Activated naive CD4-positive, alpha-beta T cell treated with anti-CD3 and anti-CD28 coated beads for 36 hours (primary cell): ENCODE results near the gene P2RY11. TPM values are rescaled to one million over a fixed set of nuclear protein-coding genes. Genes with fewer than 3 reads are reported as not detected.

Source experiments
- CTCF ChIA-PET: fragments of 350-600 bp; sonication (Branson Sonifier 250); formaldehyde crosslinking; loops from one replicate; lab custom pipeline; 2021; ENCODE audit warnings: antibody characterized with exemption; lab: Charles Lee
- DNase-seq: peaks from one replicate; pipeline ENCODE4 v3.0.0-alpha.2; 2020
- H3K27ac Mint-ChIP-seq: one replicate; pipeline ENCODE4 v1.8.0; 2021; ENCODE audit warnings: mild to moderate bottlenecking, mixed read lengths
- H3K27me3 Mint-ChIP-seq: one replicate; pipeline ENCODE4 v1.8.0; 2021; ENCODE audit warnings: low read depth, mixed read lengths
- H3K36me3 Mint-ChIP-seq: one replicate; pipeline ENCODE4 v1.8.0; 2021; ENCODE audit warnings: low read depth, mixed read lengths
- H3K4me1 Mint-ChIP-seq: one replicate; pipeline ENCODE4 v1.8.0; 2021; ENCODE audit warnings: low read depth, mixed read lengths
- H3K4me3 Mint-ChIP-seq: one replicate; pipeline ENCODE4 v1.8.0; 2021; ENCODE audit warnings: mild to moderate bottlenecking, moderate library complexity, mixed read lengths
- H3K9me3 Mint-ChIP-seq: one replicate; pipeline ENCODE4 v1.8.0; 2021; ENCODE audit warnings: mixed read lengths
- intact Hi-C: fragments of 100-400 bp; cut with micrococcal nuclease; formaldehyde crosslinking; loops from one replicate; pipeline ENCODE4 v1.15.1; 2023
- total RNA-seq, 2 experiments: library from RNA; stranded (reverse); gene quantifications; one replicate each; pipeline ENCODE4 v1.2.3, GENCODE V29; 2021

P2RY11 gene
- total RNA-seq, 2 experiments from 2014 or later = 11.8 to 12.2 TPM

DNA sequence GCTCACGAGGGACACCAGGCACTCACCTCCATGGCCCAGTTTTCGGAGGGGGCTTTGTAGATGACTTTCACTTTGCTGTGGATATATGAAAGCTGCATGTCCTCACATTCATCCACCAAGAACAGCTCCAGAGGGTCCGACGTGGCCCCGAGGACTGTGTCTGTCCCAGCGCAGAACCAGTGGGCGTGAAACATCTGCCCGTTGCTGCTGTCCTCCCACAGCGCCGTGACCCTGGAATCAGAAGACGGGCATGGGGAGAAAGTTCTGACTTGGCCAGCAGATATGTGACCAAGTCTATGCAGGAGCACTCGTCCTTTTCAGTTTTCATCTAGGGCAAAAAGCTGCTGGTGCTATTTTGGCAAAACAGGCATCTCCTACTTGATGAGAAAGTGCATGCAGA, 37.9 kb downstream of the P2RY11 start:
- CTCF ChIA-PET = no interaction called here
- Mint-ChIP-seq H3K9me3 (no peaks in the 10 kb centered on the region), H3K36me3 (peaks cover 73% of the 10 kb centered on the region), H3K4me3 (no peak overlapping the region), H3K27ac (no peak overlapping the region), H3K27me3 (no peaks in the 10 kb centered on the region), H3K4me1 (peaks cover 9% of the 10 kb centered on the region)
- intact Hi-C loops = no loop called here
- no peak for DNase-seq

DNA sequence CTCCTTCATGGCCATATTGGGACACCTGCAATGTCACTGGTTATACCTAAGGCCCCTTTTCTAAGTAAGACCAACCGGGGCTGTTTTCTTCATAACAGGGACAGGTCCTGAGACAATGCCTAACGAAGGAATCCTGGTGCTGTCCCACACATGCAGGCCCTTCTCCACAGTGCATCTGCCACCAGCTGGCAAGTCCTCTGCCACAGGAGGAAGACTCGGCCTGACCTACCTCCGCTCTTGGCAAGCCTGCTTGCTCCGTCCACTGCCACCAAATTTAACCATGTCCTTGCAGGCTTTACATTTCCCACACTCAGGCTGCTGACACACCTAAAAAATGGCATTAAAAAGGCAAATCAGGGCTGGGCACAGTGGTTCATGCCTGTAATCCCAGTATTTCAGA, 40.0 kb downstream of the P2RY11 start:
- Mint-ChIP-seq H3K9me3 (no peaks in the 10 kb centered on the region), H3K4me1 (peaks cover 1% of the 10 kb centered on the region), H3K36me3 (peaks cover 70% of the 10 kb centered on the region), H3K27me3 (no peaks in the 10 kb centered on the region), H3K4me3 (no peak overlapping the region), H3K27ac (no peak overlapping the region)
- DNase-seq = no peak
- intact Hi-C loops = no loop called here
- CTCF ChIA-PET = no interaction called here

- H3K36me3 Mint-ChIP-seq = peaks cover 72% of the 10 kb centered on the region
- no peak overlapping the region for H3K27ac Mint-ChIP-seq
- H3K9me3 Mint-ChIP-seq = no peaks in the 10 kb centered on the region
- DNase-seq = no peak
- peaks cover 1% of the 10 kb centered on the region for H3K4me1 Mint-ChIP-seq
- CTCF ChIA-PET = no interaction called here
- H3K27me3 Mint-ChIP-seq = no peaks in the 10 kb centered on the region
- intact Hi-C loops = no loop called here
- H3K4me3 Mint-ChIP-seq = no peak overlapping the region
Measured at GRCh38 chr19:10152100-10152499, 40.6 kb downstream of the P2RY11 start.

DNA sequence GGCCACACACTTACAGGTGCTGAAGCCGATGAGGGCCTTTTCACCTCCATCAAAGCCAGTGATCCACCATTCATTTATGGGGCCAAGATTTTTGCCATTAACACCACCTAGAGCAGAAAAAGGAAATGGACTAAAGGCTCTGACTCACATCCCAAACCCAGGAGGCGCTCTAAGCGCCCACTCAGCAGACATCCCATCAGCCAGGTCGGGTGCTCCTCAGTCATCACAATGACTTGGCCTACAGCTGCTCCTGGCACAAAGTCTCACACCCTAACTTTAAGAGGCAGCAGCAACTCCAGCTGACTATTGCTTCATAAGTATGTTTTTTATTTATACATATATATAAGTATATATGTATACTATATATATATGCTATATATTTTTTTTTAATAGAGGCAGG, 44.3 kb downstream of the P2RY11 start:
- Mint-ChIP-seq H3K4me1 (peaks cover 1% of the 10 kb centered on the region), H3K27ac (no peak overlapping the region), H3K36me3 (peaks cover 74% of the 10 kb centered on the region), H3K27me3 (no peaks in the 10 kb centered on the region), H3K9me3 (no peaks in the 10 kb centered on the region), H3K4me3 (no peak overlapping the region)
- DNase-seq = no peak
- intact Hi-C loops = no loop called here
- CTCF ChIA-PET = no interaction called here

GRCh38 chr19:10158071-10158470, 46.6 kb downstream of the P2RY11 start:
- DNase-seq = no peak
- Mint-ChIP-seq H3K9me3 (no peaks in the 10 kb centered on the region), H3K27ac (no peak overlapping the region), H3K4me1 (no peaks in the 10 kb centered on the region), H3K27me3 (no peaks in the 10 kb centered on the region), H3K36me3 (peaks cover 71% of the 10 kb centered on the region), H3K4me3 (no peak overlapping the region)
- CTCF ChIA-PET = no interaction called here
- intact Hi-C loops = no loop called here

DNA sequence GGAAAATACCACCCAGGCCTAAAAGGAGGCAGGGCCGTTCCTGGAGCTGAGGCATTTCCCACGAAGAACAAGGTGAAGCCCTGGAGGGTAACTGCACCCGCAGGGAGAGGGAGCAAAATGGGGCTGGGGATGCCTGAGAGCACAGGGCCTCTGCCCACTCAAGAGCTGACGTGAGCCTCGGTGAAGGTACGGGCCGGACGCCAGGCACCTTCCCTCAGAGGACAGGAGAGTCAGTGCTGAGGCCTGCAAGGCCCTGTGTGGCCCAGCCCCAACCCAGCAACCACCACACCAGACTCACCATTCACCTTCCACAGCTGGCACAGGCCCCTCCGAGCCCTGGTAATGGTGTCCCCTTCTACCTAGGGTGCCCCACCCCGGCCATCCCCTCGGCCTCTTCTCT, 47.0 kb downstream of the P2RY11 start:
- H3K27me3 Mint-ChIP-seq = no peaks in the 10 kb centered on the region
- no peaks in the 10 kb centered on the region for H3K9me3 Mint-ChIP-seq
- no peak for DNase-seq
- H3K36me3 Mint-ChIP-seq = peaks cover 73% of the 10 kb centered on the region
- CTCF ChIA-PET = no interaction called here
- H3K4me1 Mint-ChIP-seq = no peaks in the 10 kb centered on the region
- intact Hi-C loops = no loop called here
- no peak overlapping the region for H3K4me3 Mint-ChIP-seq
- H3K27ac Mint-ChIP-seq = no peak overlapping the region

- intact Hi-C loops = no loop called here
- H3K9me3 Mint-ChIP-seq = no peaks in the 10 kb centered on the region
- no peak overlapping the region for H3K4me3 Mint-ChIP-seq
- no peaks in the 10 kb centered on the region for H3K4me1 Mint-ChIP-seq
- H3K27me3 Mint-ChIP-seq = no peaks in the 10 kb centered on the region
- CTCF ChIA-PET = no interaction called here
- DNase-seq = no peak
- peaks cover 69% of the 10 kb centered on the region for H3K36me3 Mint-ChIP-seq
- no peak overlapping the region for H3K27ac Mint-ChIP-seq
Measured at GRCh38 chr19:10159610-10160009, 48.1 kb downstream of the P2RY11 start.

- CTCF ChIA-PET = interaction anchor here (0.8 kb wide), 1 partner anchor 50 kb away, joined by 3 read pairs; no protein-coding TSS in a partner anchor
- Mint-ChIP-seq H3K9me3 (no peaks in the 10 kb centered on the region), H3K4me1 (peaks cover 5% of the 10 kb centered on the region), H3K27me3 (no peaks in the 10 kb centered on the region), H3K4me3 (no peak overlapping the region), H3K27ac (no peak overlapping the region), H3K36me3 (peaks cover 55% of the 10 kb centered on the region)
- no peak for DNase-seq
- intact Hi-C loops = no loop called here
Measured at GRCh38 chr19:10163536-10163935, 52.0 kb downstream of the P2RY11 start.

Other genes with a start within 250 kb of the P2RY11 start
- gene OLFM2, start 175.2 kb upstream of the P2RY11 start, total RNA-seq = 1 to 10 TPM in 1 of 2 experiments, under 1 TPM in 1; 0.12 to 1.0 TPM
- gene COL5A3, start 101.2 kb upstream of the P2RY11 start, total RNA-seq = under 1 TPM in 1 of 2 experiments, not detected in 1; 0.05 TPM
- not detected for gene RDH8, start 98.2 kb upstream of the P2RY11 start, total RNA-seq
- 10 to 100 TPM; 28.3 to 31.9 TPM for gene SHFL, start 25.4 kb upstream of the P2RY11 start, total RNA-seq
- 10 to 100 TPM; 18.6 to 20.7 TPM for gene ANGPTL6, start 9.0 kb upstream of the P2RY11 start, total RNA-seq
- gene PPAN, start 5.3 kb upstream of the P2RY11 start, total RNA-seq = 10 to 100 TPM; 59.7 to 60.0 TPM
- gene EIF3G, start 8.2 kb downstream of the P2RY11 start, total RNA-seq = 100 to 1,000 TPM; 213 to 222 TPM
- gene DNMT1, start 83.3 kb downstream of the P2RY11 start, total RNA-seq = 100 to 1,000 TPM; 365 to 371 TPM
- 1 to 10 TPM; 3.4 TPM for gene S1PR2, start 119.6 kb downstream of the P2RY11 start, total RNA-seq
- gene MRPL4, start 140.5 kb downstream of the P2RY11 start, total RNA-seq = 100 to 1,000 TPM; 115 to 116 TPM
- gene ICAM1, start 159.4 kb downstream of the P2RY11 start, total RNA-seq = 10 to 100 TPM; 11.5 to 12.0 TPM
- not detected for gene ICAM4, start 175.3 kb downstream of the P2RY11 start, total RNA-seq
- gene ICAM5, start 178.3 kb downstream of the P2RY11 start, total RNA-seq = under 1 TPM; 0.72 to 0.81 TPM
- 1 to 10 TPM in 1 of 2 experiments, under 1 TPM in 1; 0.86 to 1.1 TPM for gene ZGLP1, start 198.1 kb downstream of the P2RY11 start, total RNA-seq
- 1 to 10 TPM; 9.5 to 9.7 TPM for gene FDX2, start 204.3 kb downstream of the P2RY11 start, total RNA-seq
- gene RAVER1, start 221.8 kb downstream of the P2RY11 start, total RNA-seq = 10 to 100 TPM; 63.0 to 69.0 TPM
- 100 to 1,000 TPM; 109 to 114 TPM for gene ICAM3, start 227.9 kb downstream of the P2RY11 start, total RNA-seq